T-helper 9 cell (primary cell): ENCODE measurements around the gene CTH.
"Not testable (repeated sequence)": the region's sequence is repeated elsewhere in the genome, so short reads cannot be mapped to it uniquely, and the experiment has no call there.

Experiments used
- DNase-seq: peaks from one replicate; pipeline ENCODE4 v3.0.0-alpha.2; 2020

The CTH gene

GRCh38 chr1:70411360-70411844 is 334 bp downstream of the CTH start:
- DNase-seq, result no peak

GRCh38 chr1:70415882-70416281 is 4.8 kb downstream of the CTH start:
- DNase-seq, result no peak

GRCh38 chr1:70418973-70419734 is 8.1 kb downstream of the CTH start:
- not testable (repeated sequence) for DNase-seq

GRCh38 chr1:70420320-70420719 is 9.3 kb downstream of the CTH start:
- no peak for DNase-seq

GRCh38 chr1:70426154-70427131 is 15.4 kb downstream of the CTH start:
- DNase-seq, result no peak

GRCh38 chr1:70427976-70428375 is 16.9 kb downstream of the CTH start:
- DNase-seq, result no peak

GRCh38 chr1:70429219-70429618 is 18.2 kb downstream of the CTH start:
- no peak for DNase-seq

GRCh38 chr1:70429757-70430156 is 18.7 kb downstream of the CTH start:
- DNase-seq, result no peak

- no peak for DNase-seq
These were observed 20.2 kb downstream of the CTH start for GRCh38 chr1:70431317-70431716.

GRCh38 chr1:70431874-70432273 is 20.8 kb downstream of the CTH start:
- DNase-seq, result no peak

GRCh38 chr1:70434253-70434859 is 23.3 kb downstream of the CTH start:
- no peak for DNase-seq

- DNase-seq, result no peak
These were observed 25.7 kb downstream of the CTH start for GRCh38 chr1:70436622-70437251.

- no peak for DNase-seq
These were observed 27.5 kb downstream of the CTH start for GRCh38 chr1:70438529-70438928.

- DNase-seq, result no peak
These were observed 29.7 kb downstream of the CTH start for GRCh38 chr1:70440642-70441391.

GRCh38 chr1:70441392-70442035 is 30.4 kb downstream of the CTH start:
- no peak for DNase-seq

GRCh38 chr1:70442490-70442889 is 31.4 kb downstream of the CTH start:
- DNase-seq, result no peak

- DNase-seq, result no peak
These were observed 32.7 kb downstream of the CTH start for GRCh38 chr1:70443739-70444138.

GRCh38 chr1:70449049-70449448 is 38.0 kb downstream of the CTH start:
- DNase-seq, result no peak

- DNase-seq, result not testable (repeated sequence)
These were observed 41.3 kb downstream of the CTH start for GRCh38 chr1:70452164-70452939.

GRCh38 chr1:70455291-70455690 is 44.2 kb downstream of the CTH start:
- no peak for DNase-seq

GRCh38 chr1:70458131-70458530 is 47.1 kb downstream of the CTH start:
- DNase-seq, result no peak
